ENCODE measurements around the gene GUCY1A1.

GUCY1A1 gene

DNA sequence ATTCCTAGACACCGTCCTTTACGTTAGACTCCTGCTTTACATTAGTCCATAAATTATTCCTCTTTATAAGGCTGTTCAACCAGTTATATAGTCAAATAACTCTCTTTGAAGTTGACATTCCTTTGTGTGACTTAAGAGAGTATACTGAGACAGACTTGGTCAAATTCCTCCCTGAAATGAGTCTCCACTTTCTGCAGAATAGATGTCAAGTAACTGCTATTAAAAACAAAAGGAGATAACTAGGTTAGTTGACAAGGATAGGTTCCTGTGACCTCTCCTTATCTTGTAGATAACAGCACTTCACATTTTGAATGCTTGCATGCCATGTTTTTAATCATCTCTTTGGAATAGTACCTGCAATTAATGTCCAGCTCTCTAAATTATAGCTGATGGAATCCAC is 5.7 kb downstream of the GUCY1A1 start:
- DNase-seq (ENCODE audit: low spot score) = no peak

GRCh38 chr4:155673453-155673979 is 6.9 kb downstream of the GUCY1A1 start:
- H3K4me3 ChIP-seq = no peak overlapping the region
- no peak for DNase-seq (ENCODE audit: low spot score)
- peak overlapping the region; percentile 24 to 41 for H3K27ac ChIP-seq
- no peak for TF ChIP-seq CTCF (IDR thresholded peaks at IDR 0.05)

More for the DNA sequence above, 5.7 kb downstream of the GUCY1A1 start:
- TF ChIP-seq CTCF (IDR thresholded peaks at IDR 0.05) = no peak
- peak overlapping the region in 1 of 2 donors; percentile 11 for H3K27ac ChIP-seq
- peak overlapping the region; percentile 2 for H3K4me3 ChIP-seq

- TF ChIP-seq CTCF (IDR thresholded peaks at IDR 0.05) = no peak
- Histone ChIP-seq H3K27ac (peak overlapping the region in 1 of 2 donors; percentile 7), H3K4me3 (no peak overlapping the region)
- DNase-seq (ENCODE audit: low spot score) = no peak
Observed at GRCh38 chr4:155674669-155675071, 8.0 kb downstream of the GUCY1A1 start.

DNA sequence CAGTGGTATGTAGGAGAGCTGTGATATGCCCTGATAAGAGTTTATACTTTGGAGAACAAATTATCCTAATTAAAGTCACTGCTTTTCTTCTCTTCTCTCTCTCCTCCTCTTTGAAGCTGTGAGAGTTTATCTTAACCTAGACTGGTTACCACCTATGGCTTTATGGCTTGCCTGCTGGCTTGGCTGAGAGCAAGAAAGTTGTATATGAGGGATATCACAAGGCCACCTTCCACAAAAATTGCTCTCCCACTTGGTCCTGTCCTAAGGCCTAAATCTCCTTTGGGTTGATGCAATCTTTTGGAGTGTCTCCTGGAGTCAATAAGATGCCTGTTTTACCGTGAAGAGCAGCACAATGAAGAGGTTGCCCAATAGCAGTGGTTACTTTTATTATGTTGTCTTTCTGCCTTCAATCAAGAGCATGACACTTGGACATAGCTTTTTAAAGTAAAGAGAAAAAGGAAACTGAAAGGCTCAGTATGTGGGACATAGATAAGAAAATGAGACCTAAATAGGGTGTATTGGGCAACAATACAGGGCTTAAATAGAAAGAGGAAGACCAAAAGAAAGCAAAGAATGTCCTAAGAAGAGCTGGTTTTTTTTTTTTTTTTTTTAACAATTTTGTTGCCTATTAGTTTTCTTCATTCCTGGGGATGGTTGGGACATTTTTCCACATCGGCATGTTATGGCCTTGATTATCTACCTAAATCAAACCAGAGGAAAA is 9.2 kb downstream of the GUCY1A1 start:
- Histone ChIP-seq H3K27ac (peak overlapping the region; percentile 20 to 35), H3K4me3 (peak overlapping the region; percentile 29)
- TF ChIP-seq CTCF (IDR thresholded peaks at IDR 0.05) = no peak
- no peak for DNase-seq (ENCODE audit: low spot score)

DNA sequence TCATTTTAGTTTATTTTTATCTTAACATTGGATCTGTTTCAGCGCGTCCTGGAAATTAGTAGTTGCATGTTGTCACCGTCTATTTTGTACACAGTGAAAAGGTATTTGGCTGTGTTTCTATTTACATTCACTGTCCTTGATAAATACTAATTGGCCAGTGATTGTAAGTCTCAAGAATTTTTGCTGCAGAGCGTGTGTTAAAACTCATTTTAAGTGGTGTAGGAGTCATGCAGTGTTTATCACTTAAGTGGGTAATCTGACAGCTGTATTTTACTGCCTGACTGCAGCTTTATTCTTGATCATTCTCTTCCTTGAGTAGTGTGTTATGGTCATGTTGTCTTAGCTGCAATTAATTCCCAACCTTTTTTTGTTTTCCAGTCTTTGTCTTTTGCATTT is 9.8 kb downstream of the GUCY1A1 start:
- DNase-seq (ENCODE audit: low spot score) = no peak
- Histone ChIP-seq H3K27ac (peak overlapping the region; percentile 17 to 35), H3K4me3 (peak overlapping the region; percentile 29)
- no peak for TF ChIP-seq CTCF (IDR thresholded peaks at IDR 0.05)

DNA sequence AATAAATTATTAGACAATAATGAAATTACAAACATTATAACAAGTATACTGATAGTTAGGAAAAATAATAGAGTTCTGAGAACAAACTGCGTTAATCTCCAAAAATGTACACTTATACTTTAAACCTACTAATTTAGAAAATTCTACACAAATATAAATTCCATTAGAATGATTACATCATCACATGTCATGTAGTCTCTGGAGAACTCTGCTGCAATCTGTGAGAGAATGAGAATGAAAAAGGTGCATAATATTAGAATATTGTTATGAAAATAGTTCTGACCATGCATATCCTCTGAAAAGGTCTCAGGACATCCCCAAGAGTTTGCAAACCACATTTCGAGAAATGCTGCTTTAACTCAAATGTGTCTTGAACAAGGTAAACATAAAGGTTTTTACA is 11.4 kb downstream of the GUCY1A1 start:
- no peak for TF ChIP-seq CTCF (IDR thresholded peaks at IDR 0.05)
- no peak overlapping the region for H3K27ac ChIP-seq
- DNase-seq (ENCODE audit: low spot score) = no peak
- H3K4me3 ChIP-seq = no peak overlapping the region

DNA sequence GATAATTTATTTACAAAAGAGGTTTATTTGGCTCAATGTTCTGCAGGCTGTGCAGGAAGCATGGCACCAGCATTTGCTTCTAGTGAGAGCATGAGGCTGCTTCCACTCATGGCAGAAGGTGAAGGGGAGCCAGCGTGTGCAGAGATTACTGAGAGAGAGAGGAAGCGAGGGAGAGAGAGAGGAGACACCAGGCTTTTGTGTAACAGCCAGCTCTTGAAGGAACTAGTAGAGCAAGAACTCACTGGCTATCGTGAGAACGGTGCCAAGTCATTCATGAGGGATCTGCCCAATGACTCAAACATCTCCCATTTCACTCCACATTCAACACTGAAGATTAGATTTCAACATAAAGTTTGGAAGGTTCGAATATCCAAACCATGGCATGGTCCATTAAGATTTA is 12.7 kb downstream of the GUCY1A1 start:
- no peak overlapping the region for H3K4me3 ChIP-seq
- no peak for TF ChIP-seq CTCF (IDR thresholded peaks at IDR 0.05)
- H3K27ac ChIP-seq = no peak overlapping the region
- DNase-seq (ENCODE audit: low spot score) = no peak
